Measurements from ENCODE around the gene SAMD4B.

- TF ChIP-seq CTCF (IDR thresholded peaks at IDR 0.05; ENCODE audit: insufficient read depth, low read length) (no peak), POLR2AphosphoS5 (IDR thresholded peaks at IDR 0.05; ENCODE audit: low read depth) (no peak), GABPA (IDR thresholded peaks at IDR 0.05; ENCODE audit: low read depth) (no peak)
Measured at GRCh38 chr19:39319098-39319891, 22.9 kb upstream of the SAMD4B start.

All from HL-60 (cell line).